ENCODE measurements around the gene MZT2A.
"Not testable (repeated sequence)": the region's sequence is repeated elsewhere in the genome, so short reads cannot be mapped to it uniquely, and the experiment has no call there.

Gene MZT2A

DNA sequence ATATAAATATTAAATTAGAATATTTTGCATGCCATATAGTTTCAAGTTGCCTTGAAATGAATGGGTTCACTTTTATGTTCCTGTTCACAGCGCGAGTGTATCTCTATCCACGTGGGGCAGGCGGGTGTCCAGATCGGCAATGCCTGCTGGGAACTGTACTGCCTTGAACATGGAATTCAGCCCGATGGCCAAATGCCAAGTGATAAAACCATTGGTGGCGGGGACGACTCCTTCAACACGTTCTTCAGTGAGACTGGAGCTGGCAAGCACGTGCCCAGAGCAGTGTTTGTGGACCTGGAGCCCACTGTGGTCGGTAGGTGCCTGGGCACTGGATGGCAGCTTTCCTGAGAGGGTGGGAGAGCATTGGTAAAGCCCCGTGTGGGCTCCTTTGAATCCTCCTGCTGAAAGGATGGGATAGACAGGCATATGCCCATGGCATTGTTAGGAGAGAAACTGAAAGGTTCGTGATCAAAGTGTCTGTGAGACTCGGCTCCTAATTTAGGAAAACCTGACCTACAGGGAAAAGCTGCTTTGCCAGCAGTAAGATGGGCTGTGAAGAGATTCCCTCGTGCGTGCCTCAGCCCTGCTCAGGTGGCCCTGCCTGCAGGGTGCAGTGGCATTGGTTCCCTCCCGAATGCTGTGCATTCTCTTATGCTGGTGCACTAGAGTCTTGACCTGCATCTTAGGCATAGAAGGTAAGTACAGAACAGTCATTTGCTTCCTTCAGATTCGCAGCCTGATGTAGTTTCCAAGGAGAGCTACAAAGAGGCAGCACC is 13.9 kb downstream of the MZT2A start:
- not testable (repeated sequence) for DNase-seq (ENCODE audit: low read depth); H3K4me3 ChIP-seq (ENCODE audit: low read length)

DNA sequence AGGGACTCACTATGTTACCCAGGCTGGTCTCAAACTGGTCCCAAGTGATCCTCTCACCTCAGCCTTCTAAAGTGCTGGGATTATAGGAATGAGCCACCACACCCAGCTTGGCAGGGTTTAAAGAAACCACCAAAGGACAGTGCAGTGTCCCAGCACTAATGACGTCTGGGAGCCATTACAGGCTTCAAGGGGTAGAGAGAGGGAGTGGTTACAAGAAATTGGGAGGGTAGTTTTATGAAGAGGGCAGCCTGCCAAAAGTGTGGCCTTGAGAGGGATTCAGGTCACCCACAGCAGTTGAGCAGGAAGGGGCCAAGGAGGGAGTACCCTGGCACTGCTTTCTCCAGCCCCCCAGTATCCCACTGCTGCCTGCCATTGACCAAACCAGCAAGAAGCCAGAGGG is 15.0 kb downstream of the MZT2A start:
- H3K4me3 ChIP-seq (ENCODE audit: low read length); DNase-seq (ENCODE audit: low read depth): not testable (repeated sequence)

DNA sequence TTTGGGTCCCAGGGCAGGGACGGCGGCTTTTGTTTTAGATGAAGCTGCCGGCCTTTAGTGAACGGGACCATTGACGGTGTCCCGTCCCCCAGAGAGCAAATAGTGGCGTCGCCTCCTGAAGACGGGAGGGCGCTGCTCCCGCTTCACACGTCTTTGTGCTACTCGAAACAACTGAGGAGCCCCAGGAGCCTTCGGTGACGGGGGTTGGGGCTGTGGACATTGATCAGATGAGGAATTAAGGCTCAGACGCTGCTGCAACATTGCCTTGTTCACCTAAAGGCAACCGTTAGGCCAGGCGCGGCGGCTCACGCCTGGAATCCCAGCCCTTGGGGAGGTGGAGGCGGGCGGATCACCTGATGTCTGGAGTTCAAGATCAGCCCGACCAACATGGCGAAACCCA is 15.8 kb downstream of the MZT2A start:
- DNase-seq (ENCODE audit: low read depth); H3K4me3 ChIP-seq (ENCODE audit: low read length): not testable (repeated sequence)

- DNase-seq (ENCODE audit: low read depth): no peak
- H3K4me3 ChIP-seq (ENCODE audit: low read length): no peak within 1 kb of the TSS
- TF ChIP-seq, protein P1, sequence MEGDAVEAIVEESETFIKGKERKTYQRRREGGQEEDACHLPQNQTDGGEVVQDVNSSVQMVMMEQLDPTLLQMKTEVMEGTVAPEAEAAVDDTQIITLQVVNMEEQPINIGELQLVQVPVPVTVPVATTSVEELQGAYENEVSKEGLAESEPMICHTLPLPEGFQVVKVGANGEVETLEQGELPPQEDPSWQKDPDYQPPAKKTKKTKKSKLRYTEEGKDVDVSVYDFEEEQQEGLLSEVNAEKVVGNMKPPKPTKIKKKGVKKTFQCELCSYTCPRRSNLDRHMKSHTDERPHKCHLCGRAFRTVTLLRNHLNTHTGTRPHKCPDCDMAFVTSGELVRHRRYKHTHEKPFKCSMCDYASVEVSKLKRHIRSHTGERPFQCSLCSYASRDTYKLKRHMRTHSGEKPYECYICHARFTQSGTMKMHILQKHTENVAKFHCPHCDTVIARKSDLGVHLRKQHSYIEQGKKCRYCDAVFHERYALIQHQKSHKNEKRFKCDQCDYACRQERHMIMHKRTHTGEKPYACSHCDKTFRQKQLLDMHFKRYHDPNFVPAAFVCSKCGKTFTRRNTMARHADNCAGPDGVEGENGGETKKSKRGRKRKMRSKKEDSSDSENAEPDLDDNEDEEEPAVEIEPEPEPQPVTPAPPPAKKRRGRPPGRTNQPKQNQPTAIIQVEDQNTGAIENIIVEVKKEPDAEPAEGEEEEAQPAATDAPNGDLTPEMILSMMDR (conservative IDR thresholded peaks at IDR 0.05; ENCODE audit: low read depth, low read length): no peak
These were observed 16.4 kb downstream of the MZT2A start, which contains the start of gene TUBA3D for GRCh38 chr2:131475831-131476230. TSS of gene TUBA3D (plus strand) at chr2:131476119. CDS start at chr2:131476200, 81 bp downstream.

- not testable (repeated sequence) for H3K4me3 ChIP-seq (ENCODE audit: low read length); DNase-seq (ENCODE audit: low read depth)
These were observed 18.9 kb downstream of the MZT2A start for GRCh38 chr2:131473266-131473665.

- not testable (repeated sequence) for H3K4me3 ChIP-seq (ENCODE audit: low read length); DNase-seq (ENCODE audit: low read depth)
These were observed 20.6 kb downstream of the MZT2A start for GRCh38 chr2:131471624-131472023.

- DNase-seq (ENCODE audit: low read depth); H3K4me3 ChIP-seq (ENCODE audit: low read length): not testable (repeated sequence)
These were observed 21.3 kb downstream of the MZT2A start for GRCh38 chr2:131470944-131471343.

- not testable (repeated sequence) for H3K4me3 ChIP-seq (ENCODE audit: low read length)
- DNase-seq (ENCODE audit: low read depth): peak; percentile 21
These were observed 24.5 kb downstream of the MZT2A start for GRCh38 chr2:131467722-131468121.

DNA sequence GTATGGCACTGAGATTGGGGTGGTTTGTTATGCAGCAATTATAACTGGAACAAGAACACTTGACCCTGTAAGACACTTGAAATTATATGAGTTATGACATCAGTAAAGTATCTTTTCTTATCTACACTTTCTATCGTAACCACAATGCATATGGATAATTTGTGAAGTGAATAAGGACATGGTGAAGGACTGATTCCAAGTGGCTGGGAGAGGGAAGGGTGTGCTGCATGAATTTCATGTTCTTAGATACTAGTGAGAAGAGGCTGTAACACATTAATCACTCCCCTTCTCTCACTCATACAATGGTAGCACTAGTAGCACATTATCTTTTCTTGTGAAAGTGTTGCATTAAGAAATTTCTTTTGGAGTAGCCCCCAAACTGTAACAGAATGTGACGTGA is 37.3 kb downstream of the MZT2A start:
- DNase-seq (ENCODE audit: low read depth); H3K4me3 ChIP-seq (ENCODE audit: low read length): not testable (repeated sequence)

DNA sequence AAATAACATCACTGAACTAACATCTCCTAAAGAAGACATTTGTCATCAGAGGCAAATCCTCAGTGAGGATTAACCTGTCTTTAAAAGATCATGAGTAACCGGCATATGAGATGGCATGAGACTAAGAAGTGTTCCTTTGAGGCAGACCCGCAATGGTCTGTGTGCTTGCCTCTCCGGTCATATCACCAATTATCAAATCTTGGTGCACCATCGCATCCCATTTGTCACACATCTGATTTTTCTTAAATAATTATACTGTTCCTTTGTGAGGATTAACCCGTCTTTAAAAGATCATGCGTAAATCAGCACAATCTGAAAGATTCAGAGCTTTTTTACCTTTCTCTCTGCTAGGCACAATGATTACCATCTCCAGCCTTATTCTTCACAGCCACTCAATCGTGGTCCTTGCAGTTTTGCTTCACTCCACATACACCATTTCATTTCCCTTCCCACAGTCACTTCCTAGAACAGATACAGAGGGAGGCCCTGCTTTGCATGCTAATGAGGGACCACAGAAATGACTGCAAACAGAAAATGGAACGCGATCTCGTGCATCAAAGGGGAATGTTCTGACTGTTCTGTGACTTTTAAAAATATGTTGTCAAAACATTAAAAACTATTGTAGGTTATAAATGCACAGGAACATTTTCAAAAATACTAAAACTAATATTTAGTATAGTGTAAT is 40.8 kb downstream of the MZT2A start:
- DNase-seq (ENCODE audit: low read depth); H3K4me3 ChIP-seq (ENCODE audit: low read length): not testable (repeated sequence)

GRCh38 chr2:131447981-131448380 is 44.2 kb downstream of the MZT2A start:
- DNase-seq (ENCODE audit: low read depth); H3K4me3 ChIP-seq (ENCODE audit: low read length): not testable (repeated sequence)

GRCh38 chr2:131445896-131446295 is 46.3 kb downstream of the MZT2A start:
- DNase-seq (ENCODE audit: low read depth): no peak
- no peak overlapping the region for H3K4me3 ChIP-seq (ENCODE audit: low read length)
- TF ChIP-seq, protein P1 (conservative IDR thresholded peaks at IDR 0.05; ENCODE audit: low read depth, low read length): no peak

DNA sequence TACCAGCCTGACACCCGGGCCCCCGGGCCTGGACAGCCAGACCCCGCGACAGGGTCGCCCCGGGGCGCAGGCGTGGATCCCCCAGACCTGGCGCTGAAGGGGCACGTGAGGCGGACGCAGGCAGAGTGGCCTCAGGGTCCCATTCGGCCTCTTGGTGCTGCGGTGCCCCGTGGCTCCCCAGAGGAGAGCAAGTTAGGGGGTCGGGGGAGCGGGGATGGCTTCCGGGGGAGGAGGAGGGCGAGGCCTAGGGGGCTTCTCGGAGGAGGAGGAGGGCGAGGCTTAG is 46.7 kb downstream of the MZT2A start:
- H3K4me3 ChIP-seq (ENCODE audit: low read length); DNase-seq (ENCODE audit: low read depth): not testable (repeated sequence)

DNA sequence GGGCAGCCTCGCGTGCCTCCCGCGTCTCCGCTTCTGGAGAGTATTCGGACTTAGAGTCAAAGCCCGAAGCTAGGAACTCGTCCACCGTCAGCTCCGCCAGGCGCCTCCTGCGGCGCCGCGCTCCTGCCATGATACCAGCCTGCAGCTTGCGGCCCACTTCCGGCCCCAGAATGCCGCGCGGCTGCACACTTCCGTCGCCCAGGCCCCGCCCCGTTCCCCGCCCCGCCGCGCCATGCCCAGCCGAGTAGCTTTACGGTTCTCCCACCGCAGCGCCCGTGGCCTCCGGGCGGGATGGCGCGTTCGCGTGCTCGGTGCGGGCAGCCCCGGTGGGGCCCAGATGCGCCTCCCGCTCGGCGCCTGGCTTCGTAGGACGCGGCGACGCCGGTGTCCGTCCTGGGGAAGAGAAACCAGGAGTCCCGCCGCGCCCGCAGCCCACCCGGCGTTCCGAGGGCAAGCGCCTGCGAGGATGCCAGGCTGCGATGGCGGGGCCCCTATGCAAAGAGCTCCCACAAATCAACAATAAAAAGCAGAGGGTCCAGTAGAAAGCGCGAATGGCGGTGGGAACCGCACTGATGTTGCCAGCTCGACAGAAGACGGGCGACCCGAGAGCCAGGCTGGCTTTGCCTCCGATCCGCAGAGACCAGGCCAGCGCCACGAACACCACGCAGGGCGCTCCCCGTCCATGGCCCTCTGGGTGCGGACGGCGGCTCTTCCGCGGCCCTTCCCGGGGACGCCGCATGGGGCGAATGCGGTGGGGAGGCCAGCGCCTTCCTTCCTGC is 47.3 kb downstream of the MZT2A start:
- not testable (repeated sequence) for H3K4me3 ChIP-seq (ENCODE audit: low read length); DNase-seq (ENCODE audit: low read depth)

GRCh38 chr2:131440742-131441468 is 51.3 kb downstream of the MZT2A start:
- H3K4me3 ChIP-seq (ENCODE audit: low read length): not testable (repeated sequence)

More at GRCh38 chr2:131440742-131441468, 51.3 kb downstream of the MZT2A start:
- not testable (repeated sequence) for DNase-seq (ENCODE audit: low read depth)
